Fibroblast of lung (primary cell): Measurements from ENCODE around the gene WIPF3. TPM values are rescaled to one million over a fixed set of nuclear protein-coding genes. Genes with fewer than 3 reads are reported as not detected.

Source experiments
- DNase-seq, 2 donors: peaks; one replicate each; pipeline versions ENCODE4 v3.0.0 to v3.0.0-alpha.2; 2010; ENCODE audit warnings: low read depth in 2 of 2
- H2AFZ ChIP-seq: 2 replicates; pipeline ENCODE4 v1.5.1; 2012; ENCODE audit warnings: low read length, control low read depth, inconsistent platforms
- H3K27ac ChIP-seq: 2 replicates; pipeline ENCODE4 v1.5.1; 2011; ENCODE audit warnings: low read length, control low read depth; ENCODE audit not compliant: insufficient read depth
- H3K27me3 ChIP-seq: 2 replicates; pipeline ENCODE4 v1.5.1; 2011; ENCODE audit warnings: mild to moderate bottlenecking, low read length; ENCODE audit not compliant: control insufficient read depth, insufficient read depth
- H3K36me3 ChIP-seq: 2 replicates; pipeline ENCODE4 v1.5.1; 2011; ENCODE audit warnings: low read length; ENCODE audit not compliant: control insufficient read depth, insufficient read depth
- H3K4me1 ChIP-seq: 2 replicates; pipeline ENCODE4 v1.5.1; 2011; ENCODE audit warnings: low read length; ENCODE audit not compliant: control insufficient read depth, insufficient read depth; ENCODE audit errors: extremely low read depth
- H3K4me2 ChIP-seq: 2 replicates; pipeline ENCODE4 v1.5.1; 2011; ENCODE audit warnings: low read length, control low read depth; ENCODE audit not compliant: insufficient read depth; ENCODE audit errors: extremely low read depth
- H3K4me3 ChIP-seq, 4 experiments: fragments of 200-600 bp in 1 of 4; sonication (generic) in 1 of 4; replicated peaks in 1 of 4; 2 replicates each; pipeline ENCODE4 v1.5.1; 2011 to 2016; ENCODE audit warnings: low read length in 4 of 4, low read depth in 3 of 4, mild to moderate bottlenecking in 3 of 4, control low read depth in 2 of 4, inconsistent platforms in 1 of 4, mixed read lengths in 1 of 4; ENCODE audit not compliant: insufficient read depth in 1 of 4; ENCODE audit errors: control extremely low read depth in 1 of 4
- H3K79me2 ChIP-seq: 2 replicates; pipeline ENCODE4 v1.5.1; 2012; ENCODE audit warnings: mild to moderate bottlenecking, low read length, inconsistent platforms; ENCODE audit not compliant: control insufficient read depth, insufficient read depth
- H3K9ac ChIP-seq: 2 replicates; pipeline ENCODE4 v1.5.1; 2011; ENCODE audit warnings: mild to moderate bottlenecking, low read length, control low read depth; ENCODE audit not compliant: insufficient read depth
- H3K9me3 ChIP-seq: 2 replicates; pipeline ENCODE4 v1.5.1; 2012; ENCODE audit warnings: low read depth, low read length; ENCODE audit not compliant: control insufficient read depth, insufficient read depth
- H4K20me1 ChIP-seq: 2 replicates; pipeline ENCODE4 v1.5.1; 2011; ENCODE audit warnings: low read length; ENCODE audit not compliant: control insufficient read depth, insufficient read depth; ENCODE audit errors: extremely low read depth
- EZH2 ChIP-seq: IDR thresholded peaks from 2 replicates; pipeline ENCODE4 v1.5.1; 2012; ENCODE audit warnings: low read length, control low read depth, mild to moderate bottlenecking; ENCODE audit errors: missing control alignments
- polyA plus RNA-seq, 2 donors: library from polyadenylated mRNA; depleted of rRNA in 1 of 2; stranded (reverse) in 1 of 2; unstranded in 1 of 2; fragments of >200 nt; gene quantifications; 2 replicates each; pipeline ENCODE4 v1.2.1, GENCODE V29; 2011 to 2012; ENCODE audit warnings: missing spikeins in 1 of 2
- total RNA-seq: library from RNA; depleted of rRNA; stranded (reverse); fragments of >200 nt; gene quantifications from 2 replicates; pipeline ENCODE4 v1.2.1, GENCODE V29; 2014
- TF ChIP-seq, protein P1 (sequence below), 2 donors: IDR thresholded peaks in 1 of 2; conservative IDR thresholded peaks in 1 of 2; 1 replicate in 1 of 2; 2 replicates in 1 of 2; pipeline ENCODE4 v1.5.1; 2011 to 2012; ENCODE audit warnings: low read length in 2 of 2, control low read depth in 1 of 2, inconsistent platforms in 1 of 2, low read depth in 1 of 2, mild to moderate bottlenecking in 1 of 2

WIPF3 gene
- total and polyA plus RNA-seq, 2 donors (not counting 1 experiment from before 2014, with no cell fraction given), result 0.33 TPM; not detected in 1

DNA sequence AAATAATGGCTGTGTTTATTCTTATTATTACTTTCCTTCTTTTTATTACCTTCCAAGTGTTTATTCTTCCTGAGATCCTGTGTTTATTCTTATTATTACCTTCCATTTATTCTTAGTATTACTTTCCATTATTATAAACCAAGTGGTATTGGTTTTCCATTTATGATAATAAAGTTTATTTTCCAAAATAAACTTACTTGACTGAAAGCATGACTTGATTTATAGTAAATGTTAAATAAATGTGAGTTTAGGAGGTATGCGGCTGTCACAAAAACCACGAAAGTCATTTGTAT lies 20.2 kb downstream of the WIPF3 start:
- Histone ChIP-seq H2AFZ (no peak overlapping the region), H3K79me2 (no peaks in the 10 kb centered on the region), H3K36me3 (no peaks in the 10 kb centered on the region), H4K20me1 (no peaks in the 10 kb centered on the region), H3K27me3 (peaks cover 2% of the 10 kb centered on the region), H3K4me1 (no peaks in the 10 kb centered on the region), H3K4me3 (no peak overlapping the region), H3K27ac (no peak overlapping the region), H3K4me2 (no peak overlapping the region), H3K9ac (no peak overlapping the region), H3K9me3 (no peaks in the 10 kb centered on the region)
- TF ChIP-seq EZH2, result no peak
- TF ChIP-seq, protein P1, sequence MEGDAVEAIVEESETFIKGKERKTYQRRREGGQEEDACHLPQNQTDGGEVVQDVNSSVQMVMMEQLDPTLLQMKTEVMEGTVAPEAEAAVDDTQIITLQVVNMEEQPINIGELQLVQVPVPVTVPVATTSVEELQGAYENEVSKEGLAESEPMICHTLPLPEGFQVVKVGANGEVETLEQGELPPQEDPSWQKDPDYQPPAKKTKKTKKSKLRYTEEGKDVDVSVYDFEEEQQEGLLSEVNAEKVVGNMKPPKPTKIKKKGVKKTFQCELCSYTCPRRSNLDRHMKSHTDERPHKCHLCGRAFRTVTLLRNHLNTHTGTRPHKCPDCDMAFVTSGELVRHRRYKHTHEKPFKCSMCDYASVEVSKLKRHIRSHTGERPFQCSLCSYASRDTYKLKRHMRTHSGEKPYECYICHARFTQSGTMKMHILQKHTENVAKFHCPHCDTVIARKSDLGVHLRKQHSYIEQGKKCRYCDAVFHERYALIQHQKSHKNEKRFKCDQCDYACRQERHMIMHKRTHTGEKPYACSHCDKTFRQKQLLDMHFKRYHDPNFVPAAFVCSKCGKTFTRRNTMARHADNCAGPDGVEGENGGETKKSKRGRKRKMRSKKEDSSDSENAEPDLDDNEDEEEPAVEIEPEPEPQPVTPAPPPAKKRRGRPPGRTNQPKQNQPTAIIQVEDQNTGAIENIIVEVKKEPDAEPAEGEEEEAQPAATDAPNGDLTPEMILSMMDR (conservative IDR thresholded peaks at IDR 0.05 in 1 of 2, IDR thresholded peaks at IDR 0.05 in 1 of 2; ENCODE audit: low read depth in 1 of 2, low read length in 2 of 2), result no peak
- no peak for DNase-seq

DNA sequence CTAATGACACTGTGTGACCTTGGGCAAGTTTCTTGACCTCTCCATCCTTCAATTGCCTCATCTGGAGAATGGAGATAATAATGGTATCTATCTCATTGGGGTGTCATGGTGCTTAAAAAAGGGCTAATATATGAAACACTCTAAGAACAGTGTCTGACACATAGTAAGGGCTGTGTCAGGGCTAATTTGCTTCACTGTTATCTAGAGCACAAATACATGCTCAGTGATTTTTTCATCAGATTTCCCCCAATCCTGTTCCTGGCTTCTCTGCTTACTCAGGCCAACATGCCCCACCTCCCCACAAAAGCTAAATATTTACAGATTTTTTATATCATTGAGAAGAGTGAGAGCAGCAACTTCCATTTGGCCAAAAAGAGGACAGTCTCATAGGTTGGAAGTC lies 20.6 kb downstream of the WIPF3 start:
- H2AFZ ChIP-seq, result no peak overlapping the region
- H3K4me3 ChIP-seq, result no peak overlapping the region
- no peak overlapping the region for H3K9ac ChIP-seq
- TF ChIP-seq EZH2, result no peak
- H3K4me2 ChIP-seq, result no peak overlapping the region
- no peak for DNase-seq
- H3K36me3 ChIP-seq, result no peaks in the 10 kb centered on the region
- no peaks in the 10 kb centered on the region for H3K9me3 ChIP-seq
- peaks cover 2% of the 10 kb centered on the region for H3K27me3 ChIP-seq
- no peaks in the 10 kb centered on the region for H4K20me1 ChIP-seq
- no peak overlapping the region for H3K27ac ChIP-seq
- H3K4me1 ChIP-seq, result no peaks in the 10 kb centered on the region
- no peaks in the 10 kb centered on the region for H3K79me2 ChIP-seq

DNA sequence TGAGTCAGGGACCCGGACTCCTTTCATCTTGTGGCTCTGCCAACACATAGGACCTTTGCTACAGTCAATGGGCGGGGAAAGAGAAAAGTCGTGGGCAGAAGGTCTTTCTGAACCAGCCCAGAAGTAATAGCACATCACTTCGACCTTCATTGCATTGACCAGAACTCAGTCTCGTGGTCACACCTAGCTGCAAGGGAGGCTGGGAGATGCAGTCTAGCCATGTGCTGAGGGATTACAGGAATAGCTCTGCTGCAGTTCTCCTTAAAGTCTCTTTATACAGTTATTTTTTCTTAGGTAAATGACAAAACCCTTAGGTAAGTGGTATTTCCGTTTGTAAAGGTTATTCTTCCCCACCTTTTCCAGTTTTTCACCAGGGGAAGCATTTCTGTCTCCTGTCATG lies 25.4 kb downstream of the WIPF3 start:
- no peaks in the 10 kb centered on the region for H4K20me1 ChIP-seq
- no peak overlapping the region for H3K4me3 ChIP-seq
- no peaks in the 10 kb centered on the region for H3K4me1 ChIP-seq
- no peaks in the 10 kb centered on the region for H3K9me3 ChIP-seq
- H3K9ac ChIP-seq, result no peak overlapping the region
- H3K4me2 ChIP-seq, result no peak overlapping the region
- H3K79me2 ChIP-seq, result no peaks in the 10 kb centered on the region
- no peak overlapping the region for H3K27ac ChIP-seq
- H3K36me3 ChIP-seq, result no peaks in the 10 kb centered on the region
- DNase-seq, result no peak
- TF ChIP-seq EZH2, result no peak
- TF ChIP-seq, protein P1 (conservative IDR thresholded peaks at IDR 0.05 in 1 of 2, IDR thresholded peaks at IDR 0.05 in 1 of 2; ENCODE audit: low read depth in 1 of 2, low read length in 2 of 2), result no peak
- no peaks in the 10 kb centered on the region for H3K27me3 ChIP-seq
- no peak overlapping the region for H2AFZ ChIP-seq
